GM19025 (cell line): Measurements from ENCODE around the gene FHL3.

ENCODE experiments used
- ATAC-seq: cut with Tn5 transposase; IDR thresholded peaks from one replicate; pipeline ENCODE4 v1.9.1; 2021; ENCODE audit warnings: mild to moderate bottlenecking, low read depth, moderate library complexity; ENCODE audit not compliant: unreplicated experiment

The FHL3 gene

DNA sequence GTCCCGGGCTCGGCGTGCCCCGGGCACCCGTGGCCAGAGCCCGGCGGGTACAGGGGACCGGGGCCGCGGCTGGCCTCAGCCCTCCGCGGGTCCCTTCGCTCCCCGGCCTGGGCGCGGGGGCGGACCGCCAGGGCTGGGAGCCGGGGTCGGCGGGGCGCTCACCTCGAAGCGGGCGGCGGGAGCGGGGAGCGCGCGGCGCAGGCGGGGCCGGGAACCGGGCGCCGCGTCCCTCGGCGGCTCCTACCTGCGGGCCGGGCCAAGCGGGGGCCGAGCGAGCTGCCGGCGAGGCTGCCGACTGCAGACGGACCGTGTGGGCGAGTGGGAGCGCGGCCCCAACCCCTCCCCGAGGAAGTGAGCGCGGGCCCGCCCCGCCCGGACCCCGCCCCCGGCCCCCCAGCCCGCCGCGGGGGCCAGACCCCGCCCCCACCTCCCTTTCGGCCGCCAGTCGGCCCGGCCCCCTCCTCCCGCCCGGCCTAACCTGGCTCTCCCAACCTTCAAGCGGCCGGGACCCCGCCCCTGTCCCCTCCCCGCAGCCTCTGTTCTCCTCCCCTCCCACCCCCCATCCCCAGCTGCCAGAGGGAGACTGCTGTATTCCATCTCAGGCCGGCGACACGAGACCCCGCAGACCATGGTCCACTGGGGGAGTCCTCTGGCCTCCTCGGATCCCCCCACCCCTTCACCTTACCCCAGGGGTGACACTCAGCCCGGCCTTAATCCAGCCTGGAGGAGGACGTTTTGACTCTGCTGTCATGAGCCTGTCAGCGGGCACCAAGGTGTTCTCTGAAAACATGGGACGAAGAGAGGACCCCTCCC lies at the start of gene FHL3:
TSS of gene FHL3 (minus strand) at position 320 of the 813 bp plus-strand sequence. CDS start 6,102 bp downstream, outside the sequence.
- ATAC-seq, result no peak

- ATAC-seq, result no peak
Measured at GRCh38 chr1:38053416-38054091, 48.2 kb upstream of the FHL3 start.

DNA sequence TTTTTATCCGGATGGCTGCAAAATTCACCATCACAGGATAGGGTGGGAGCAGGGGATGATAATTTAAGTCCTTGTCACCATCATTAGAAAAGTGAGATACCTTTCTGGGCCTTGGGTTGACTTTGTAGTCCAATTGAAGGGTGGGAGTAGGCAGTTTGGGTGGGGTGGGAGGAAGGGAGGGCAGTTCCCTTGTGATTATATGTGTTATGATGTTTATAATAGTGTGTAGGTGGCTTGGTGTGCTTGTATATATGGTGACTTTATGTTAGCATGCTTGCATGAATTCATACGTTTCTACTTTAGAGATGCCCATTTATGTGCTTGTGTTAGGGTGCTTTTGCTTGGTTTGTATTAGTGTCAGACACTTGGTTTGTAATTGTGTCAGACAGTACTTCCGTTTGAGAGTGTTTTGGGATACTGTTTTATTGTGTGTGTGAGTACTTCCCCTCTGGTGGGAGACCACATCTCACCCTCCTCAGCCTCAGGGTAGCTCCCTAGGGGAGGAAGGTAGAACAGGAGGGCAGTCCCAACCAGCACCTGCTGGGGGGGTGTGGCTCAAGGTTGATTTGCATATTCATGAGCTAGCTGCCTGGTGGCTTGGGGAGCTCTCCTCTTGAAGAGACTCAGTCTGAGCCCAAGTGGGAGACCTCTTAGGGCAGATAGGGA lies 47.6 kb upstream of the FHL3 start:
- peak; percentile 82 for ATAC-seq

DNA sequence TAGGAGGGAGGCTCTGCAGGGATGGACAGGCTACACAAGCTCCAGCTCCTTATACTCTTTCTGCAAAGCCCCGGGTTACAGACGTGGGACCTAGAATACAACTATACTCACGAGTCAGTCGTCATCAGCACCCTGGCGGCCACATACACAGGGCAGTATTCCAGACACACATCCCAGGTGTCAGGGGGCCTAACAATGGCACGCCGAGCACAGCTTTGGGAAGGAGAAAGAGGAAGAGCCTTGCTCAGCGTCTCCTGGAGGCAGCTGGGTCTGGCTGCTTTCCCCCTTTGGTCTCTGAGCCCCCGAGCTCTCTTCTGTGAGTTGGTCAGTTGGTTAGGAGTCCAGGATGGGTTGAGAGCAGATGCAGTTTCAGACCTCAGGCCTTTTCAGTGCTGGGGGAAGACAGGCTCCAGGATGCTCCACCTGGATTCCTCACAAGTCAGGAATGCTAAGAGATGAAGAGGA lies 45.8 kb upstream of the FHL3 start:
- ATAC-seq, result no peak

DNA sequence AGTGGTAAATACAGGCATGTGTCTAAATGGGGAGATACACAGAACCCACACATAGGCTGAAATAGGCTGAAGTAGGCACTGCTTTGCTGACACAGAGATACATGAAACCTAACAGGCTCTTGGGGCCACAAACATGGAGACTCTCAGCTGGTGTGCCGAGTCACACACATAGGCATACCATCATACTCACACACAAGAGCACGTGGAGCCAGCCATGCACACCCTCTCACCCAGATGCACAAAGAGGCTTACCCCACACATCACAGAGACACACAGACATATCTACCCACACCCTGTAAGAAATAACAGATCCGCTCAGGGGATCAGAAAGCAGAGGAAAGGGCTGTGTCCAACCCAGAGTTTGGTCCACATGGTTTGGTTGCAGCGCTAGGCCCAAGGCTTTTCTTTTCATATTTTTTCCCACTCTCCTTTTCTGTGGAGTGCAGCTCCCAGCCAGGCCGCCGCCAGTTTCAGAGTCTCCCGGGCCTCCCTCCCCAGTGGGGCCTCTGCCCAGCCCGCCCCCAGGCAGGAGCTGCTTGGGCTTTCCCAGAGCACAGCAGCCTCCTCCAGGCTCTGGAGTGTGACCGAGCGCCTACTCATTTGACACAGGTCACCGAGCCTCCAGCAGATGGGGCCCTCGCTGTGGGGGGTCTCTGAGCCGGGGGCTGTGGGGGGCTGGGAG lies 45.2 kb upstream of the FHL3 start:
- ATAC-seq, result no peak

DNA sequence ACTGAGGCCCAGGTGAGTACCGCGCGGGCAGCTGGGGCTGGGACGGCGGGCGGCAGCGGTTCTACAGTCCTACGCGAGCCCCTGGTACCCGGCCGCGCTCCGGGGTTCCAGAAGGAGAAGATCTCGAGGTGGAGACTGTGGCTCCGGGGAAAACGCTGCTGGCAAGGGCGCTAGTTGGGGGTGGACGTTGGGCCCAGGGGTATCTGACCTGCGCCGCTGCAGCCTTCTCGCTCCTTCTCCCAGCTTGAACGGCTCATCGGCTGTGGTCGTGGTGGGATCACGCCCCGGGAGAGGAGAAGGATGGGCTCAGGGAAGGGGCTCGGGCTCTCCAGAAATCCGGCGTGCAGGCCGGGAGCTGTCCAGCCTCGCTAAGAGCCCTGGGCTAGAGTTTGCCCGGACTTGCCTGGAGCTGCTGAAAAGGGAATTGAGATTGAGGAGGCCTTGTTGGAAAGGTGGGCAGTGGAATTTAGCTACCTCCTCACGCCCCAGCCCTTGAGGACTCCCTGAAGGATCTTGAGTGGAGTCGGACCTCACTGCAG lies 42.4 kb upstream of the FHL3 start:
- no peak for ATAC-seq

DNA sequence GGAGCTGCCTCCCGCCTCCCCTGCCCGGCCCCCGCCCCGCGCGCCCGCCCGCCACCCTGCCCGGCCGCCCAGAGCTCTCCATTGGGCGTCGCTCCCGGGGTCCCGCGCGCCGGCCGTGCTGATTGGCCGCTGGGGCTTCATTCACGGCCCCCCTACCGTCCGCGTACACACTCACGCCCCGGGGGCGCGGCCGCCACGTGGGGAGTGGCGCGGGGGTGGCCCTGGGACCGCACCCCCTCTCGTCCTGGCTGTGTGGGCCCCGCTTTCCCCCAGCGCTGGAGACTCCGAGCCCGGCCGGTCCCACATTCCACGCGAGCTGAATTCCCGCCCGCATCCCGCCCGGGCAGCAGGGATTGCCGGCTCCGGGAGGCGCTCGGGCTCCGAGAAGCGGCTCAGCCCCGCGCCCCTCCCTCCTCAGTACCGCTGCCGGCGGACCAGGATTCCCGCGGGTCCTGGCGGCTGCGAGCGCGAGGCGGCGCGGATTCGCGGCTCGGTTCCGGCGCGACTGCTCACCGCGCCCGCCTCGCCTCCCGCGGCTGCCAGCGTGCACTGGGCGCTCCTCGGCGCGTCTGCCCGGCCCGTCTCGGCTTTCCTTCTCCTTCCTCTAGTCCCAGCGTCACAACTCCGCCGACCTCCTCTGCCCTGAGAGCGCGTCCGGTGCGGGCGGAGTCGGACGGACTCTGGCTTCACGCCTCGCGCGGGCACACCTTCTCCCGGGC lies 41.7 kb upstream of the FHL3 start:
- peak; percentile 75 for ATAC-seq

DNA sequence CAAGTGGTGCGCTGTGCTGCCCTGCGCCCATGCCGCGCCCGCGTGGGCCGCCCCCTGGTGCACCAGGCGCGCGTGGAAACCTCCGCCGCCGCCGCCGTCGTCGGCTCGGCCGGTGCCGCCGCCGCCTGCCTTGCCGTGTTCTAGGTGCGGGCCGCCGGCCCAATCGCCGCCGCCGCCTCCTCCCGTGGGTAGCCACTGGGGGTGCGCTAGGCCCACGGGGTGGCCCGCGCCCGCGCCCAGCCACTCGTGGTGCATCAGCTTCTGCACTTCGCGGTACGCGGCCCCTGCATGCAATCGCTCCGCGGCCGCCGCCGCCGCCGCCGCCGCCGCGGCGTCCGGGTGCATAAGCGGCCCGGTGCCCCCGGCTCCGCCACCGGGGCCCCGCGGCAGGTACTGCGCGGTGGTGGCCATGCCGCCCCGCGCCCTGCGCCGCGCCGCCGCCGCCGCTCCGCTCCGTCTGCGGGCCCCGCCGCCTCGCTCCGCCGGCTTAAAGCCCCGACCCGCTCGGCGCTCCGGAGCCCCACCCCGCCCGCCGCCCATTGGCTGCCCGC lies 41.1 kb upstream of the FHL3 start, which contains the start of gene POU3F1:
TSS of gene POU3F1 (minus strand) at position 461 of the 551 bp plus-strand sequence. CDS start at position 411, 50 bp downstream.
- ATAC-seq, result peak; percentile 15

DNA sequence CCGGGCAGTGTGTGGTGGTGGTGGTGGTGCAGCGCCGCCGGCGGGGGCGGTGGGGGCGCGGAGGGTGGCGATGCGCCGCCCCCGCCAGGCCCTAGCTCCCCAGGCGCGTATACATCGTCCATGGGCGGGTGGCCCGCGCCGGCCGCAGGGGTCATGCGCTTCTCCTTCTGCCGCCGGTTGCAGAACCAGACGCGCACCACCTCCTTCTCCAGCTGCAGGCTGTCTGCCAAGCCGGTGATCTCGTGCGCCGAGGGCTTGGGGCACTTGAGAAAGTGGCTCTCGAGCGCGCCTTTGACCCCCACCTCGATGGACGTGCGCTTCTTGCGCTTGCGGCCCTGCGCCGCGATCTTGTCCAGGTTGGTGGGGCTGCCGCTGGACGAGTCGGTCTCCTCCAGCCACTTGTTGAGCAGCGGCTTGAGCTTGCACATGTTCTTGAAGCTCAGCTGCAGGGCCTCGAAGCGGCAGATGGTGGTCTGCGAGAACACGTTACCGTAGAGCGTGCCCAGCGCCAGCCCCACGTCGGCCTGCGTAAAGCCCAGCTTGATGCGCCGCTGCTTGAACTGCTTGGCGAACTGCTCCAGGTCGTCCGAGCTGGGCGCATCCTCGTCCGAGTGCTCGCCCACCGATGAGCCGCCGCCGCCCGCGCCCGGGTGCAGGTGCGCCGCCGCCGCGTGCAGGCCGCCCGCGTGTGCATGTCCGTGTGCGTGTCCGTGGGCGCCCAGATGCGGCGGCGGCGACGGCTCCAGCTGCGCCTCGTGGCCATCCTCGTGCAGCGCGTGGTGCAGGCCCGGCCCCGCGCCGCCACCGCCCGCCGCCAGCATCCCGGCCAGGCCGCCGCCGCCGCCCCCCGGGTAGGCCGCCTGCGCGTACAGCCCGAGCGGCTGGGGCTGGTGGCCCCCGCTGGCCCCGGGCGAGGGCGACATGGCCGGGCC lies 40.4 kb upstream of the FHL3 start:
- ATAC-seq, result peak; percentile 14

- ATAC-seq, result no peak
Measured at GRCh38 chr1:38044221-38045215, 39.2 kb upstream of the FHL3 start.

DNA sequence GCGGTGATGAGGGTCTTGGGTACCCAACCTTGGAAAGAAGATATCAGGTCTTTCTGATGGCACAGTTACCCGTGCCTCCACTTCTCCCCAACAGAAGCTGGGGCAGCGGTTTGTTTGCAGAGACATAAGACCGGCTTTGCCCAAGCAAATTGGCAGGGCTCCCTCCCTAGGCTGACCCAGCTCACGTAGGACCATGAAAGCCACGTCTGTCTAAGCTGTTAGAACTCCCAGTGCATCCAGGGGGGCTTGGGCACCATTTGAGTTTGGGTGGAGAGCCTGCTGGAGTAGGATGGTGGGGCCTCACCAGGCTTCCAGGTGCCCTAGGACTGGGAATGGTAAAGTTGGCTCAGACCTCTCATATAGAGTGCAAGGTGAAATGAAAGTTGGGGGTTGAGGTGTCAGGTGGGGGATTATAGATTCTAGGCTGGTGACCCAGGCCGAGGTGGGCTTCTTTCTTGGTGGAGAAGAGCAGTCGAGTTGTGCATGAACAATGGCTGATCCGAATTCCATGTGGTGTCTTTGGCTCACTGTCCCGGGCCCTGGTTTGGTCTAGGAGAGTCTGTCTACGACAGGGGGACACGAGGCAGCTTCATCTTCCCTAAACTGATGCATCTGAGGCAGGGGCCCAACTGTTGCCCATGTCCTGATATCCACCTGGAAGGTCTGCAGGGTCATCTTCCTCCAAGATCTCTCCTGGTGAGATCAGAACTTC lies 37.9 kb upstream of the FHL3 start:
- no peak for ATAC-seq

GRCh38 chr1:38041936-38042834 lies 36.9 kb upstream of the FHL3 start:
- no peak for ATAC-seq

GRCh38 chr1:38039331-38040088 lies 34.2 kb upstream of the FHL3 start:
- no peak for ATAC-seq

DNA sequence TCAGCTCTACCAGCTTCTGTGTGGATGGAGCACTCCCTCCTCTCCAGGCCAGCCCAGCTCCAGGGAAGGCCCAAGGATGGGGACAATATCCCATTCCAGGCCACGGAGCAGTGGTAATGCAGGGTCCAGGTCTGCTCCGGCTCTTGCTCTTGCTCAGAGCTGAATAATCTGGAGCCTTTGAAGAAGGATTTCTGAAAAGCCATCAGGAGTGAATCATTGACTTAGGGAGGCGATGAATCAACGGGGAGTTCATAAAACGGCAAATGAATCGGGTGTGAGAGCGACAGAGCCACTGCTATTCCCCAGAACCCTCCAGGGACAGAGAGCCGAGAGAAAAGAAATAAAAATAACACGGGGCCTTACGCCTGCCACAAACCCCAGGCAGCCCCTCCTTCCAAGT lies 33.5 kb upstream of the FHL3 start:
- peak; percentile 41 for ATAC-seq
